PFSK-1 (cell line): ENCODE data around the gene CLDN10.

Source experiments
- FOXP2 ChIP-seq: optimal IDR thresholded peaks from 2 replicates; pipeline ENCODE3; 2011; ENCODE audit warnings: borderline replicate concordance, control low read depth, inconsistent platforms; ENCODE audit not compliant: insufficient read depth; ENCODE audit errors: extremely low read length, extremely low read depth
- POLR2AphosphoS5 ChIP-seq: IDR thresholded peaks from 2 replicates; pipeline ENCODE4 v1.6.1; 2012; ENCODE audit warnings: low read depth, mild to moderate bottlenecking, control low read depth, low read length, moderate library complexity
- REST ChIP-seq, 2 experiments: IDR thresholded peaks; 2 replicates each; pipeline versions ENCODE4 v1.6.1 to v1.8.0; 2011 to 2012; ENCODE audit warnings: low read depth in 2 of 2, low read length in 2 of 2, control low read depth in 1 of 2, inconsistent platforms in 1 of 2, mild to moderate bottlenecking in 1 of 2, moderate library complexity in 1 of 2; ENCODE audit not compliant: insufficient read depth in 1 of 2

DNA sequence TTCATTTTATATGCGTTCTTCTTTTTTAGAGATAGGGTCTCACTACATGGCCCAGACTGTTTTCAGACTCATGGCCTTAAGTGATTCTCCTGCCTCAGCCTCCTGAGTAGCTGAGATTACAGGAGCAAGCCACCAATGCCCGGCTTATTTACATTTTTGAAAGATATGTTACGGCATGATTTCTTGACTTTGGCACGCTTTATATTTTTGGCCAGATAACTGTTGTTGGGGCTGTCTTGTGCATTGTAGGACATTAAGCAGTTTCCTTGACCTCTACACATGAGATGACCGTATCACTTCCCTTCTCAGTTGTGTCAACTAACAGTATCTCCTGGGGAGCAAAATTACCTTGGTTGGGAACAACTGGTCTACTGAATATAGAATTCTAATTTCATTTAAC is 28.9 kb upstream of the CLDN10 start:
- TF ChIP-seq REST (IDR thresholded peaks at IDR 0.05; ENCODE audit: insufficient read depth in 1 of 2, low read depth in 2 of 2, low read length in 2 of 2) (no peak), FOXP2 (no peak), POLR2AphosphoS5 (no peak)
